Activated CD8-positive, alpha-beta T cell treated with anti-CD3 and anti-CD28 coated beads, Interleukin-2, amount 10 ng/mL, durations not matched to agents 7 days and 5 days (primary cell): Measurements from ENCODE around the gene IL20RA. TPM values are rescaled to one million over a fixed set of nuclear protein-coding genes. Genes with fewer than 3 reads are reported as not detected.

Source experiments
- total RNA-seq, 2 experiments: library from RNA; stranded (reverse); gene quantifications; one replicate each; pipeline ENCODE4 v1.2.3, GENCODE V29; 2021

Gene IL20RA
- total RNA-seq, 2 experiments from 2014 or later = not detected

Other genes starting within 250 kb of the IL20RA start
- 1 to 10 TPM; 2.5 to 3.3 TPM for gene PEX7, start 222.4 kb downstream of the IL20RA start, total RNA-seq
- gene SLC35D3, start 122.7 kb downstream of the IL20RA start, total RNA-seq = not detected
- not detected for gene IL22RA2, start 128.7 kb upstream of the IL20RA start, total RNA-seq
- gene IFNGR1, start 174.4 kb upstream of the IL20RA start, total RNA-seq = 10 to 100 TPM; 18.7 to 19.8 TPM